Vagina (tissue), 2 donors: ENCODE results near the gene ORAI2.

ENCODE experiments used
- POLR2A ChIP-seq, 2 donors: fragments of 450-650 bp; IDR thresholded peaks; one replicate each; pipeline ENCODE4 v1.6.1; 2017; ENCODE audit warnings: antibody characterized with exemption in 2 of 2, mild to moderate bottlenecking in 2 of 2, moderate library complexity in 2 of 2
- TF ChIP-seq, protein P1 (sequence below), 3 experiments: fragments of 450-650 bp in 2 of 3; fragments of 200-600 bp in 1 of 3; sonication (generic) in 1 of 3; IDR thresholded peaks; one replicate each; pipeline ENCODE4 v1.5.1; 2017 to 2019; ENCODE audit warnings: antibody characterized with exemption in 3 of 3, mild to moderate bottlenecking in 2 of 3, moderate library complexity in 2 of 3

DNA sequence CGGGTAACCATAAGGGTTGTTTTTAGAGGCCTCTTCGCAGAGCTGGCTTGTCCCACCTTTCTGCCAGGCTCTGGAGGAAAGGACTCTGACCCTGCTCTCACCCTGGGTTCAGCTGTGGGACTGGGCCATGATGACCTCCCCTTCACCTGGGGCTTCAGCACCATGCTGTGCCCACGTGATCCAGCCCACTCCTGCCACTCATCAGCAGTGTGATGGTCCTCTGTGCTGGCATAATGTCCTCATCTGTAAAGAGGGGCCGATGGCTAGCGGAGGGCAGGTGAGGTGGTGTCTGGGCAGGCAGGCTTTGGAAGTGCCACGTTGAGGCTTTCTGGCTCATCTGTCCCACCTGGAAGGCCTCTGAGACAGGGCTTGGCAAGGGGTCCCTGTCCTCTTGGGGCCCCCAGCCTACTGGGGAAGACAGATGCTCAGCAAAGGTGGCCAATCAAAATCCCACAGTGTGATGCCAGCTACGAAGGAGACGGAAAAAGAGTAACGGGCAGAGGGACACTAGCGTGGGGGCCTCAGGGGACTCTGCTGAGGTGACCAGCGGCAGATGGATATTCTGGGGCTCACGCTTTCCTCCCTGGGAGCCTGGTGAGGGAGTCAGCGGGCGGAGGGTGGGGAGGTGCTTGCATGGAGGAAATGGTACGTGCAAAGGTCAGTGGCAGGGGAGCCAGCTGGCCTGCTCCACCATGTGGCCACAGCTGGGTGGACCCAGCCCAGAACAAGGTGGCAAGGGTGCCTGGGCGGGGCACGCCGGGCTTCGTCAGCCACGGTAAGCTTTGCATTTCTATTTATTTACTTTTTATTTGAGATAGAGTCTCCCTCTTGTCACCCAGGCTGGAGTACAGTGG, 36.8 kb downstream of the ORAI2 start:
- TF ChIP-seq, protein P1, sequence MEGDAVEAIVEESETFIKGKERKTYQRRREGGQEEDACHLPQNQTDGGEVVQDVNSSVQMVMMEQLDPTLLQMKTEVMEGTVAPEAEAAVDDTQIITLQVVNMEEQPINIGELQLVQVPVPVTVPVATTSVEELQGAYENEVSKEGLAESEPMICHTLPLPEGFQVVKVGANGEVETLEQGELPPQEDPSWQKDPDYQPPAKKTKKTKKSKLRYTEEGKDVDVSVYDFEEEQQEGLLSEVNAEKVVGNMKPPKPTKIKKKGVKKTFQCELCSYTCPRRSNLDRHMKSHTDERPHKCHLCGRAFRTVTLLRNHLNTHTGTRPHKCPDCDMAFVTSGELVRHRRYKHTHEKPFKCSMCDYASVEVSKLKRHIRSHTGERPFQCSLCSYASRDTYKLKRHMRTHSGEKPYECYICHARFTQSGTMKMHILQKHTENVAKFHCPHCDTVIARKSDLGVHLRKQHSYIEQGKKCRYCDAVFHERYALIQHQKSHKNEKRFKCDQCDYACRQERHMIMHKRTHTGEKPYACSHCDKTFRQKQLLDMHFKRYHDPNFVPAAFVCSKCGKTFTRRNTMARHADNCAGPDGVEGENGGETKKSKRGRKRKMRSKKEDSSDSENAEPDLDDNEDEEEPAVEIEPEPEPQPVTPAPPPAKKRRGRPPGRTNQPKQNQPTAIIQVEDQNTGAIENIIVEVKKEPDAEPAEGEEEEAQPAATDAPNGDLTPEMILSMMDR (IDR thresholded peaks at IDR 0.05) = no peak
- TF ChIP-seq POLR2A (IDR thresholded peaks at IDR 0.05) = no peak
